ENCODE data around the gene SCUBE1. TPM values are rescaled to one million over a fixed set of nuclear protein-coding genes. Genes with fewer than 3 reads are reported as not detected.

The SCUBE1 gene
- total RNA-seq, 1 experiment from 2014 or later: not detected

DNA sequence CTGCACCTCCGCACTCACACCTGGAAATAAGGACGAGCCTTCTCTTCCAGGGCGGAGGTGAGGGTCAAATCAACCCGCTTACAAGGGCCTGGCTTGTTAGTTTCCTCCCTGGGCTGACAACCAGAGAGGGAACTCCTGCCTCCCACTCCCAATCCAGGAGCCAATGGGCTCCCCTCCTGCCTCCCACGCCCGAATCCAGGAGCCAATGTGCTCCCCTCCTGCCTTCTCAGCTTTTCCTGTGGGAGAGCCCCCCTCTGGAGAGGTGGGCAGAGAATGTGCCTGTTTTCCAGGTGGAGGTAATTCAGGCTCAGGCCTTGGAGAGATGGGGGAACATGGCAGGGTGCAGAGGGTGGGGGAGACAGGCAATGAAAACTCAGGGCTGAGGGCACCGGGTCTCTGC, 102.6 kb downstream of the SCUBE1 start:
- no peaks in the 10 kb centered on the region for H4K20me1 ChIP-seq (ENCODE audit: insufficient read depth)
- no peaks in the 10 kb centered on the region for H3K79me2 ChIP-seq (ENCODE audit: low read depth)
- ChIA-PET POLR2A (ENCODE audit: unreplicated experiment) (no interaction called here), CTCF (no interaction called here)
- H3K4me1 ChIP-seq (replicated peaks; ENCODE audit: insufficient read depth): no peaks in the 10 kb centered on the region
- H3K27ac ChIP-seq: no peak overlapping the region
- no peak overlapping the region for H2AFZ ChIP-seq
- no peak overlapping the region for H3K4me2 ChIP-seq
- TF ChIP-seq EZH2 (IDR thresholded peaks at IDR 0.05; ENCODE audit: low read depth) (no peak), CTCF (conservative IDR thresholded peaks at IDR 0.05) (no peak)
- H3K9me3 ChIP-seq (ENCODE audit: insufficient read depth, low read depth): no peaks in the 10 kb centered on the region
- H3K9me2 ChIP-seq (ENCODE audit: insufficient read depth): no peaks in the 10 kb centered on the region
- no peaks in the 10 kb centered on the region for H3F3A ChIP-seq (ENCODE audit: insufficient read depth, low read depth)
- no peaks in the 10 kb centered on the region for H3K36me3 ChIP-seq (ENCODE audit: low read depth)
- no peak for DNase-seq
- H3K27me3 ChIP-seq (ENCODE audit: insufficient read depth, low read depth): peaks cover 56% of the 10 kb centered on the region
- BruUV-seq (replicated peaks): no TSS peak
- H3K4me3 ChIP-seq: no peak overlapping the region
- intact Hi-C loops (cut with micrococcal nuclease; ENCODE audit: unreplicated experiment): no loop called here

DNA sequence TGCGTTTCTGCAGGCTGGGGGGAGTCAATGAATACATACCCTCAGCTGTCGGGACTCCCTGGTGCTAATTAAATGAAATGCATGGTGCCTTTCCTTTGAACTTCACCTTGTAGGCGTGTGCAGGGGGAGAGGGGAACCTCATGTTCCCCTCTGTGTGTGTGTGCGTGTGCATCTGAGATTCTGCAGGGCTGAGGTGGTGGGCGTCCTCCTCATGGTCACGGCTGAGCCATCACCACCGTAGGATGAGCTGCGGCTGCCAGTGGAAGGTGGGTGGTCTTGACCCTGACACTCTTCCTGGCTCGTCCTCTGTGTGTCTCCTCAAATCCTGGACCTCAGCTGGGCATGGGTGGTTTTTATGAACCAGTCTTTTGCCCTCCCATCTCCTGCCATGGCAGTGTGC, 103.2 kb downstream of the SCUBE1 start:
- no peaks in the 10 kb centered on the region for H3K9me2 ChIP-seq (ENCODE audit: insufficient read depth)

DNA sequence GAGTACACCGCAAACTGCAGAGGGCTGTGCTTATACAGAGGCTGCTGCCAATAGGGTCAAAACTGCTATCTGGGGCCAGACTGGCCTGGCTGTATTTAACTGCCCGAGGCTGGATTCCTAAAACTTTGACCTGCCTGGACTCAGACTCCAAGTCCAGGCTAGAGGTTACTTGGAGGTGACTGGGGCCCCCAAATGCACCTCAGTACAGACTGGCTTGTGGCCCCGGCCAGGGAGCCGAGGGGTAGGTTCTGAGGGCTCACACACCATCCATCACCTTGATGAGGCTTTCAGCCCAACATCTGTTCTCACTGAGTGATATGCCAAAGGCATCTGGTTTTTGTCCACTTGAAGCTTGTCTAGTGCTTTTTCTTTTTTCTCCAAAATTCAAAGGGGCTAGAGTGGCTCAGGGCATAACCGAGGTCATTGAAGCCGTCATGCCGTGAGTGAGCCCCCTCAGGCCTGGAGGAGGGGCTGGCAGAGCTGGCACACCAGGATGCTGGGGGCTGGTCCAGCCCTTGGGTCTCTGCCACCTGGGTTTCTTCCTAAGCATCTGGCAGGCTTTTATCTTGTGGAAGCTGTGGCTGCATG, 103.9 kb downstream of the SCUBE1 start:
- Histone ChIP-seq H3K27me3 (ENCODE audit: insufficient read depth, low read depth) (peaks cover 69% of the 10 kb centered on the region), H2AFZ (no peak overlapping the region), H4K20me1 (ENCODE audit: insufficient read depth) (no peaks in the 10 kb centered on the region), H3F3A (ENCODE audit: insufficient read depth, low read depth) (no peaks in the 10 kb centered on the region), H3K4me3 (no peak overlapping the region), H3K4me1 (replicated peaks; ENCODE audit: insufficient read depth) (no peaks in the 10 kb centered on the region), H3K79me2 (ENCODE audit: low read depth) (no peaks in the 10 kb centered on the region), H3K4me2 (no peak overlapping the region), H3K36me3 (ENCODE audit: low read depth) (no peaks in the 10 kb centered on the region), H3K27ac (no peak overlapping the region), H3K9me2 (ENCODE audit: insufficient read depth) (no peaks in the 10 kb centered on the region), H3K9me3 (ENCODE audit: insufficient read depth, low read depth) (no peaks in the 10 kb centered on the region)
- POLR2A ChIA-PET (ENCODE audit: unreplicated experiment): no interaction called here
- CTCF ChIA-PET: no interaction called here
- BruUV-seq (replicated peaks): no TSS peak
- intact Hi-C loops (cut with micrococcal nuclease; ENCODE audit: unreplicated experiment): loop anchor here (10.0 kb wide), 1 partner anchor 454 kb away; no protein-coding TSS in a partner anchor
- TF ChIP-seq CTCF (conservative IDR thresholded peaks at IDR 0.05) (no peak), EZH2 (IDR thresholded peaks at IDR 0.05; ENCODE audit: low read depth) (no peak)
- DNase-seq: no peak

More for the DNA sequence above, 103.2 kb downstream of the SCUBE1 start:
- TF ChIP-seq CTCF (conservative IDR thresholded peaks at IDR 0.05) (no peak), EZH2 (IDR thresholded peaks at IDR 0.05; ENCODE audit: low read depth) (no peak)
- Histone ChIP-seq H3F3A (ENCODE audit: insufficient read depth, low read depth) (no peaks in the 10 kb centered on the region), H3K36me3 (ENCODE audit: low read depth) (no peaks in the 10 kb centered on the region), H3K4me1 (replicated peaks; ENCODE audit: insufficient read depth) (no peaks in the 10 kb centered on the region), H3K9me3 (ENCODE audit: insufficient read depth, low read depth) (no peaks in the 10 kb centered on the region), H3K79me2 (ENCODE audit: low read depth) (no peaks in the 10 kb centered on the region), H4K20me1 (ENCODE audit: insufficient read depth) (no peaks in the 10 kb centered on the region), H3K4me2 (no peak overlapping the region), H3K27me3 (ENCODE audit: insufficient read depth, low read depth) (peaks cover 63% of the 10 kb centered on the region), H2AFZ (no peak overlapping the region), H3K4me3 (no peak overlapping the region), H3K27ac (no peak overlapping the region)
- POLR2A ChIA-PET (ENCODE audit: unreplicated experiment): no interaction called here
- DNase-seq: no peak
- CTCF ChIA-PET: no interaction called here
- intact Hi-C loops (cut with micrococcal nuclease; ENCODE audit: unreplicated experiment): loop anchor here (10.0 kb wide), 1 partner anchor 455 kb away; no protein-coding TSS in a partner anchor
- BruUV-seq (replicated peaks): no TSS peak

Measured in PC-9 (cell line).